CD14-positive monocyte (primary cell): ENCODE measurements around the gene IBA57. TPM values are rescaled to one million over a fixed set of nuclear protein-coding genes. Genes with fewer than 3 reads are reported as not detected.

Source experiments
- DNase-seq, 3 donors: peaks; one replicate each; pipeline ENCODE4 v3.0.0-alpha.2; 2011 to 2022
- H2AFZ ChIP-seq: 2 replicates; pipeline ENCODE4 v1.6.0; 2012; ENCODE audit warnings: mild to moderate bottlenecking, low read depth, low read length, inconsistent platforms; ENCODE audit not compliant: insufficient read depth, poor library complexity, severe bottlenecking
- H3K27ac ChIP-seq, 2 donors: 1 replicate in 1 of 2; 2 replicates in 1 of 2; pipeline ENCODE4 v1.5.1; 2012 to 2013; ENCODE audit warnings: low read length in 2 of 2, control low read depth in 1 of 2, inconsistent platforms in 1 of 2, low read depth in 1 of 2, mild to moderate bottlenecking in 1 of 2
- H3K27me3 ChIP-seq, 2 donors: one replicate each; pipeline versions ENCODE4 v1.6.0 to v1.6.1; 2011 to 2013; ENCODE audit warnings: low read length in 2 of 2; ENCODE audit not compliant: control insufficient read depth in 2 of 2, insufficient read depth in 2 of 2
- H3K36me3 ChIP-seq, 2 donors: replicated peaks in 1 of 2; 1 replicate in 1 of 2; 2 replicates in 1 of 2; pipeline versions ENCODE4 v1.5.1 to v1.6.1; 2012 to 2013; ENCODE audit warnings: low read length in 2 of 2, control low read depth in 1 of 2, inconsistent platforms in 1 of 2, mild to moderate bottlenecking in 1 of 2; ENCODE audit not compliant: insufficient read depth in 2 of 2, control insufficient read depth in 1 of 2
- H3K4me1 ChIP-seq, 2 donors: 1 replicate in 1 of 2; 2 replicates in 1 of 2; pipeline versions ENCODE4 v1.5.1 to v1.6.1; 2012 to 2013; ENCODE audit warnings: low read length in 2 of 2, control low read depth in 1 of 2, inconsistent platforms in 1 of 2, mild to moderate bottlenecking in 1 of 2, moderate library complexity in 1 of 2; ENCODE audit not compliant: insufficient read depth in 2 of 2, control insufficient read depth in 1 of 2
- H3K4me2 ChIP-seq: replicated peaks from 2 replicates; pipeline ENCODE3; 2012; ENCODE audit warnings: low read length, moderate library complexity, mild to moderate bottlenecking; ENCODE audit not compliant: poor library complexity, severe bottlenecking; ENCODE audit errors: extremely low read depth
- H3K4me3 ChIP-seq, 3 experiments: fragments of 200-600 bp in 1 of 3; sonication (generic) in 1 of 3; replicated peaks in 1 of 3; 1 replicate in 2 of 3; 2 replicates in 1 of 3; pipeline ENCODE4 v1.5.1; 2011 to 2013; ENCODE audit warnings: low read length in 3 of 3, mild to moderate bottlenecking in 3 of 3, control low read depth in 2 of 3, low read depth in 2 of 3, inconsistent platforms in 1 of 3, moderate library complexity in 1 of 3
- H3K79me2 ChIP-seq: 2 replicates; pipeline ENCODE4 v1.6.0; 2012; ENCODE audit warnings: mild to moderate bottlenecking, control low read depth, inconsistent platforms, low read length, moderate library complexity; ENCODE audit not compliant: insufficient read depth
- H3K9ac ChIP-seq: 2 replicates; pipeline ENCODE4 v1.6.0; 2017; ENCODE audit warnings: low read length, mild to moderate bottlenecking; ENCODE audit not compliant: insufficient read depth, poor library complexity, severe bottlenecking
- H3K9me3 ChIP-seq, 2 donors: replicated peaks in 1 of 2; 1 replicate in 1 of 2; 2 replicates in 1 of 2; pipeline versions ENCODE4 v1.5.1 to v1.6.1; 2012 to 2013; ENCODE audit warnings: low read length in 2 of 2, control low read depth in 1 of 2; ENCODE audit not compliant: control insufficient read depth in 1 of 2, insufficient read depth in 1 of 2
- H4K20me1 ChIP-seq: 2 replicates; pipeline ENCODE4 v1.6.0; 2012; ENCODE audit warnings: mild to moderate bottlenecking, low read length, control low read depth, moderate library complexity; ENCODE audit not compliant: insufficient read depth
- H3K27ac Mint-ChIP-seq, 7 donors: one replicate each; pipeline ENCODE4 v1.8.0; 2020; ENCODE audit warnings: mild to moderate bottlenecking in 7 of 7, mixed read lengths in 7 of 7, moderate library complexity in 6 of 7, inconsistent platforms in 2 of 7
- H3K27me3 Mint-ChIP-seq, 3 donors: one replicate each; pipeline ENCODE4 v1.8.0; 2021 to 2022; ENCODE audit warnings: low read depth in 3 of 3, mild to moderate bottlenecking in 3 of 3, mixed read lengths in 3 of 3, moderate library complexity in 3 of 3, inconsistent platforms in 1 of 3
- H3K36me3 Mint-ChIP-seq, 2 donors: one replicate each; pipeline ENCODE4 v1.8.0; 2020; ENCODE audit warnings: mixed read lengths in 2 of 2, inconsistent platforms in 1 of 2, mild to moderate bottlenecking in 1 of 2
- H3K4me1 Mint-ChIP-seq: one replicate; pipeline ENCODE4 v1.8.0; 2020; ENCODE audit warnings: mild to moderate bottlenecking, mixed read lengths
- H3K4me3 Mint-ChIP-seq, 2 donors: one replicate each; pipeline ENCODE4 v1.8.0; 2020; ENCODE audit warnings: mild to moderate bottlenecking in 2 of 2, mixed read lengths in 2 of 2, moderate library complexity in 1 of 2
- H3K9me3 Mint-ChIP-seq, 7 donors: one replicate each; pipeline ENCODE4 v1.8.0; 2020 to 2022; ENCODE audit warnings: mixed read lengths in 7 of 7, mild to moderate bottlenecking in 6 of 7, moderate library complexity in 6 of 7, inconsistent platforms in 2 of 7
- CTCF ChIP-seq: fragments of 200-600 bp; IDR thresholded peaks from one replicate; pipeline ENCODE4 v1.8.0; 2022; ENCODE audit warnings: antibody characterized with exemption, mild to moderate bottlenecking
- WGBS: methylation state at CpG from one replicate; pipeline ENCODE4 v1.1.5; 2013; ENCODE audit warnings: missing lambda C conversion rate; ENCODE audit not compliant: insufficient coverage; 5-methylcytosine and 5-hydroxymethylcytosine counted together
- intact Hi-C, 2 donors: fragments of 100-400 bp; cut with micrococcal nuclease; formaldehyde crosslinking; loops; one replicate each; pipeline versions ENCODE4 v1.15.0 to v1.15.1; 2023
- polyA plus RNA-seq, 3 donors: library from polyadenylated mRNA; depleted of rRNA in 1 of 3; unstranded in 2 of 3; stranded (reverse) in 1 of 3; fragments of 300-500 nt in 2 of 3; fragments of >200 nt in 1 of 3; fragmentation: Illumina TruSeq in 2 of 3; gene quantifications; 1 replicate in 2 of 3; 2 replicates in 1 of 3; pipeline ENCODE4 v1.2.3, GENCODE V29; 2012 to 2021

IBA57 gene
- polyA plus RNA-seq, 3 donors: 1.6 to 2.1 (median 1.7) TPM

- Histone ChIP-seq H2AFZ (no peak overlapping the region), H3K27me3 (peaks cover 0 to 16% of the 10 kb centered on the region in 2 donors), H3K9me3 (no peaks in the 10 kb centered on the region), H3K9ac (no peak overlapping the region), H3K4me2 (no peak overlapping the region), H4K20me1 (no peaks in the 10 kb centered on the region), H3K79me2 (peaks cover 7% of the 10 kb centered on the region), H3K4me3 (no peak overlapping the region), H3K4me1 (peaks cover 30 to 35% of the 10 kb centered on the region in 2 donors), H3K36me3 (no peaks in the 10 kb centered on the region), H3K27ac (no peak overlapping the region)
- Mint-ChIP-seq H3K36me3 (no peaks in the 10 kb centered on the region), H3K27ac (peak overlapping the region in 1 of 7 donors; percentile 4), H3K4me1 (peaks cover 31% of the 10 kb centered on the region), H3K27me3 (peaks cover 2 to 28% (median 14%) of the 10 kb centered on the region in 3 donors), H3K4me3 (peak overlapping the region in 1 of 2 donors; percentile 42), H3K9me3 (no peaks in the 10 kb centered on the region)
- intact Hi-C loops: no loop called here
- 47% methylated on average over 29 of the region's 30 CpGs for WGBS
- no peak for DNase-seq
- no peak for TF ChIP-seq CTCF
Observed at GRCh38 chr1:228163007-228163753, 2.4 kb upstream of the IBA57 start.

GRCh38 chr1:228163776-228164519 is 1.7 kb upstream of the IBA57 start:
- H3K9ac ChIP-seq: no peak overlapping the region
- H3K9me3 Mint-ChIP-seq: no peaks in the 10 kb centered on the region
- H3K27me3 ChIP-seq: peaks cover 0 to 16% of the 10 kb centered on the region in 2 donors
- H3K4me3 Mint-ChIP-seq: no peak overlapping the region
- H3K4me1 Mint-ChIP-seq: peaks cover 35% of the 10 kb centered on the region
- H3K9me3 ChIP-seq: no peaks in the 10 kb centered on the region
- peaks cover 30 to 35% of the 10 kb centered on the region in 2 donors for H3K4me1 ChIP-seq
- no peak overlapping the region for H3K4me2 ChIP-seq
- WGBS: 88% methylated on average over 4 of the region's 10 CpGs
- peak overlapping the region in 6 of 7 donors; percentile 97 to 99 (median 98) for H3K27ac Mint-ChIP-seq
- no peaks in the 10 kb centered on the region for H4K20me1 ChIP-seq
- no peaks in the 10 kb centered on the region for H3K36me3 ChIP-seq
- DNase-seq: no peak
- H3K27me3 Mint-ChIP-seq: peaks cover 2 to 28% (median 14%) of the 10 kb centered on the region in 3 donors
- peaks cover 0 to 4% of the 10 kb centered on the region in 2 donors for H3K36me3 Mint-ChIP-seq
- H3K27ac ChIP-seq: peak overlapping the region; percentile 94 to 99
- no peak for TF ChIP-seq CTCF
- intact Hi-C loops: loop anchor here in 1 of 2 donors (2.0 kb wide), 1 partner anchor 23 kb away; the partner anchor contains the start of gene GUK1
- no peak overlapping the region for H2AFZ ChIP-seq
- H3K79me2 ChIP-seq: peaks cover 14% of the 10 kb centered on the region
- no peak overlapping the region for H3K4me3 ChIP-seq
